GM12892 (cell line): ENCODE measurements around the gene CNTNAP2.

Experiments
- POLR2A ChIP-seq: IDR thresholded peaks from 2 replicates; pipeline ENCODE4 v1.6.1; 2011; ENCODE audit warnings: low read depth, low read length, control low read depth
- POLR2AphosphoS5 ChIP-seq: IDR thresholded peaks from 2 replicates; pipeline ENCODE4 v1.6.1; 2011; ENCODE audit warnings: low read depth, low read length, control low read depth
- TAF1 ChIP-seq: IDR thresholded peaks from 2 replicates; pipeline ENCODE4 v1.6.1; 2011; ENCODE audit warnings: low read depth, mild to moderate bottlenecking, control low read depth, low read length, borderline replicate concordance

- TF ChIP-seq POLR2A, result no peak
- no peak for TF ChIP-seq POLR2AphosphoS5
- TF ChIP-seq TAF1, result no peak
These were observed 2039.2 kb downstream of the CNTNAP2 start for GRCh38 chr7:148155826-148156225.
